Adrenal gland (tissue), 5 donors: ENCODE data around the gene CMKLR1.

Experiments
- CTCF ChIP-seq, 6 experiments: fragments of 450-650 bp in 4 of 6; fragments of 200-600 bp in 2 of 6; sonication (generic) in 1 of 6; IDR thresholded peaks; 1 replicate in 5 of 6; 2 replicates in 1 of 6; pipeline versions ENCODE4 v1.5.1 to v1.8.0; 2016 to 2021; ENCODE audit warnings: antibody characterized with exemption in 6 of 6, mild to moderate bottlenecking in 2 of 6, moderate library complexity in 1 of 6
- POLR2A ChIP-seq, 2 donors: fragments of 450-650 bp; IDR thresholded peaks; one replicate each; pipeline ENCODE4 v1.6.1; 2017; ENCODE audit warnings: antibody characterized with exemption in 2 of 2, mild to moderate bottlenecking in 2 of 2, moderate library complexity in 1 of 2
- donor health status: DM: no; HTN: no; CAD: no.

GRCh38 chr12:108341854-108342847 is 3.0 kb upstream of the CMKLR1 start:
- TF ChIP-seq CTCF (IDR thresholded peaks at IDR 0.05) (no peak), POLR2A (IDR thresholded peaks at IDR 0.05) (no peak)
